SJCRH30 (cell line): ENCODE data around the gene HELLS. TPM values are rescaled to one million over a fixed set of nuclear protein-coding genes. Genes with fewer than 3 reads are reported as not detected.

Experiments
- DNase-seq, 2 experiments: peaks; one replicate each; pipeline ENCODE4 v3.0.0-alpha.2; 2015 to 2020
- H3K27ac ChIP-seq: fragments of 250-450 bp; sonication (Bioruptor Pico); 2 replicates; pipeline ENCODE4 v1.5.1; 2020; ENCODE audit warnings: mild to moderate bottlenecking, moderate library complexity
- H3K27me3 ChIP-seq: fragments of 250-450 bp; sonication (Bioruptor Pico); 2 replicates; pipeline ENCODE4 v1.5.1; 2020; ENCODE audit warnings: mild to moderate bottlenecking, moderate library complexity
- H3K36me3 ChIP-seq: fragments of 250-450 bp; sonication (Bioruptor Pico); 2 replicates; pipeline ENCODE4 v1.5.1; 2020; ENCODE audit warnings: mild to moderate bottlenecking, moderate library complexity
- H3K4me1 ChIP-seq: fragments of 250-450 bp; sonication (Bioruptor Pico); 2 replicates; pipeline ENCODE4 v1.5.1; 2020; ENCODE audit warnings: mild to moderate bottlenecking, moderate library complexity
- H3K4me3 ChIP-seq: fragments of 250-450 bp; sonication (Bioruptor Pico); 2 replicates; pipeline ENCODE4 v1.5.1; 2020; ENCODE audit warnings: mild to moderate bottlenecking, moderate library complexity
- H3K9me3 ChIP-seq: fragments of 250-450 bp; sonication (Bioruptor Pico); replicated peaks from 2 replicates; pipeline ENCODE4 v1.5.1; 2020; ENCODE audit warnings: mild to moderate bottlenecking, moderate library complexity
- total RNA-seq: library from RNA; depleted of rRNA; stranded (reverse); fragments of >200 nt; shearing (Covaris generic); gene quantifications from 2 replicates; pipeline ENCODE4 v1.2.3, GENCODE V29; 2014

The HELLS gene
- total RNA-seq, 1 experiment from 2014 or later = 114 TPM

DNA sequence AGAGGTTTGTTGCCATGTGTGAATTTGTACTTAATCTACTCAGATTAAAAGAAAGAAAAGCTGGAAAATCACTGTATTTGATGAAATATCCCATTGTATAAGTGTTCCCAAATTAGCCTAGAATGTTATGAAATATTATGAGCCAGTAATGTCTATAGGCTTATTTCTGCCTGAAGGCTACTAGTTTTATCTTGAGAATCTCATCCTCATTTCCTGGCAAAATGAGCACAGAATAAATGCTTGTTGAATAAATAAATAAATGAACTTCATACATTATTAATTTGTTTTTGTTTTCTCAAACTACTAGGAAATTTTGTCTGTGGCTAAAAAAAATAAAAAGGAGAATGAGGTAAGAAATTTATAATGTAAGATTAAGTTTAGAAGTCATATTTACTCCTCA lies 25.5 kb downstream of the HELLS start:
- Histone ChIP-seq H3K27ac (no peak overlapping the region), H3K36me3 (peaks cover 29% of the 10 kb centered on the region), H3K9me3 (no peaks in the 10 kb centered on the region), H3K4me1 (no peaks in the 10 kb centered on the region), H3K27me3 (no peaks in the 10 kb centered on the region), H3K4me3 (no peak overlapping the region)
- DNase-seq = no peak

DNA sequence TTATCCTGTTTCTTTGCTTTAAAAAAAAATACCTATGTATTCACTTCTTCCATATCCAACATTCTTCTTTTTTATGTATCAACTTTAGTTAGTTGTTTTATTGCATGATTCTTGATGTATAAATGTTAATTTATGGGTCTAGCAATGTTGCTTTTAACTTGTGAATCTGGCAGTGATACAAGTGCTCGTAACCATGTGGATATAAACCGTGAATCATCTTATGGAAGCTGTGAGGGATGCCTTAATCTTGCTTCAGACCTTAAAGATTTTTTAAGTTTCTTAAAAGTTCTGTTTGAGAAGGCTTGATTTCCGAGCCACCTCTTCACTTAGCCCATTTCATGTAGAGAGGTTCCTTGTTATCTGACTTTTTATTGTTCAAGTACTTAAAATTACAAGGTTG lies 25.9 kb downstream of the HELLS start:
- Histone ChIP-seq H3K4me1 (no peaks in the 10 kb centered on the region), H3K27me3 (no peaks in the 10 kb centered on the region), H3K36me3 (peaks cover 29% of the 10 kb centered on the region), H3K9me3 (no peaks in the 10 kb centered on the region), H3K27ac (no peak overlapping the region), H3K4me3 (no peak overlapping the region)
- DNase-seq = no peak

DNA sequence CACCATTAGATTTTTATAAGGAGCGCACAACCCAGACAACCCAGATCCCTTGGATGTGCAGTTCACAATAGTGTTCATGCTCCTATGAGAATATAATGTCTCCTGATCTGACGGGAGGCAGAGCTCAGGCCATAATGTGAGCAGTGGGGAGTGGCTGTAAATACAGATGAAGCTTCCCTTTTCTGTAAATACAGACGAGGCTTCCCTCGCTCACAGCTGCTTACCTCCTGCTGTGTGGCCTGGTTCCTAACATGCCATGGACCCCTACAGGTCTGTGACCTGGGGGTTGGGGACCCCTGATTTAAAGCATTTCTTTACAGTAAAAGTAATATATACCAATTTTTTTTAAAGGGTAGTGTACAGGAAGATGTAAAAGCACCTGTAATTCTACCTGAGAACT lies 33.2 kb downstream of the HELLS start:
- Histone ChIP-seq H3K27ac (no peak overlapping the region), H3K9me3 (no peaks in the 10 kb centered on the region), H3K36me3 (peaks cover 33% of the 10 kb centered on the region), H3K4me3 (no peak overlapping the region), H3K4me1 (no peaks in the 10 kb centered on the region), H3K27me3 (no peaks in the 10 kb centered on the region)
- no peak for DNase-seq

DNA sequence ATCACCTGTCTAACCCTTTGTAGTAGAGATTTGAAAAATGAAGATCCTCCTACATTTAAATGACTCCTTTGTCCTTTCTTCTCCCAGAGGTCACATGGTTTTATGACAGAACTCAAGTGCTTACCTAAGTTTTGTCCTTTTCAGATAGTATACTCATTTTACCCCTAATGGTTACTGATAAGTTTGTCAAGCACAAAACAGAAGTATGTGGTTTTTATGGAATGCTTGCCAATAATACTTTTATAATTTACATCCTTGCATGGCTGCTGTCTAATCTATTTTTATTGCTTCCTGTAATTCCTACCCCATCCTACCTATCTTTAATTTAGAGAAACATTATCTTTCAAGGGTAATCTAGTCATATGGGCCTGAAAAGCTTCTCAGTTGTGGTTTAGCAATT lies 37.5 kb downstream of the HELLS start:
- Histone ChIP-seq H3K4me3 (no peak overlapping the region), H3K9me3 (no peaks in the 10 kb centered on the region), H3K4me1 (no peaks in the 10 kb centered on the region), H3K36me3 (peaks cover 24% of the 10 kb centered on the region), H3K27ac (no peak overlapping the region), H3K27me3 (no peaks in the 10 kb centered on the region)
- no peak for DNase-seq

DNA sequence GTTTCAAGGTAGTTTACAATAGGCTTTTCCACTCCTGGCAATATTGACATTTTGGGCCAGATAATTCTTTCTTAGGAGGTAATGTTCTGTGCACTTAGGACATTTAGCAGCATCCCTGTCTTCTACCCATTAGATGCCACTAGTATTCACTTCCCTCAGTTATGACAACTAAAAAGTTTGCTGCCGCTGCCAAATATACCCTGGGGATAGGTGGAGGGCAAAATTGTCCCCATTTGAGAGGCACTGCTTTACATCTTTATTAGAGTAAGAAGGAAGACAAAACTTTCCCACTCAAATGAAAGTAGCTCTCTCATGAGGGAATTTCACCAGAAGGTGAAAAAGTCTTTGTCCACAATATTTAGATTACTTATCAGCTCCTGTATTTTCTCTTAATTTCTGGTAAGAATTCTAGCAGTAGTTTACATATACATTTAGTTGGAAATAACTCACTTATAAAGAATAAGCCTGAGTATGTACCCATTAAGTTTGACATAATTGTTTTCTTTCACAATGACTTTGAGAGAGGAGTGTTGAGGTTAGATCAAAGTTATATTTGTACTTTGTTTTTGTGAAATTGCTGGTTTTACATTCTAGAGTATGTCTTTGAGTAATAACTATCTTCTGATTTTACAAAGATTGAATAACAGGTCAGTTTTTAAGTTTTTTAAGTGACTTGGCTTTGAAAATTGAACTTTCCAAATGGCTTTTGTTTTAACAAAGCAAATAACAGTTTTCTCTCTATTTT lies 46.0 kb downstream of the HELLS start:
- DNase-seq = no peak
- peaks cover 38% of the 10 kb centered on the region for H3K36me3 ChIP-seq
- H3K4me1 ChIP-seq = no peaks in the 10 kb centered on the region
- no peaks in the 10 kb centered on the region for H3K9me3 ChIP-seq
- no peak overlapping the region for H3K27ac ChIP-seq
- H3K4me3 ChIP-seq = no peak overlapping the region
- H3K27me3 ChIP-seq = no peaks in the 10 kb centered on the region

DNA sequence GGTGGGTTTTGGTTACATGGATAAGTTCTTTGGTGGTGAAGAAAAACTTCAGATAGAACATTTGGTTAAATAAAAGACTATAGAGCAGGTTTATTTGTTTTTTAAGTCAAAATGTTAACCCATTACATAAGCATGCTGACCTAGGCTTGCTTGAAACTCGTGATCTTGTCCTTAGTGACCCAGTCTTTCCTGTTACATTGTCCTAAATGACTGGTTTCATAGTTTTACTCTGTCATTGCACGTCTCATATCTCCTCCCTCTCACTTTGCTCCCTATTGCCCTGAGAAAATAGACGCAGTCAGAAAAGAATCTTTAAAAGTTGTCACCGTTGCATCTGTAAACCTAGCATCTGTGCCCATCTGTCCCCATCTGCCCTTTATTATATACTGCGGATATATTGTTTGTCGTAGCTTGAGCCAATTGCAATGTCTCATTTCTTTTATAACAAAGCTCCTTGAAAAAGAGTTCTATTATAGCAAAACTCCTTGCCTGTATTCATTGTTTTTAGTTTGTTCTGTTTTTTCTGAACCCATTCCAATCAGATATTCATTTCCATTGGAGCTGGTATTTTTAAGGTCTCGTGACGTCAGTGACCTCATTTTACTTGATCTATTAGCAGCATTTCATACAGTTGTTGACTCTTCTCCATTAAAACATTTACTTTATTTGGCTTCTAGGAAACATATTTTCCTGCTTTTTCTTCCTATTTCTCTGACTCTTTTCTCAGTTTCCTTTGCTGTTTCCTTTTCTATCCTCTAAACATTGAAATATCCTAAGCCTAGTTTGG lies 57.3 kb downstream of the HELLS start:
- Histone ChIP-seq H3K4me1 (no peaks in the 10 kb centered on the region), H3K27me3 (no peaks in the 10 kb centered on the region), H3K4me3 (no peak overlapping the region), H3K36me3 (peaks cover 32% of the 10 kb centered on the region), H3K9me3 (no peaks in the 10 kb centered on the region), H3K27ac (no peak overlapping the region)
- DNase-seq = no peak

DNA sequence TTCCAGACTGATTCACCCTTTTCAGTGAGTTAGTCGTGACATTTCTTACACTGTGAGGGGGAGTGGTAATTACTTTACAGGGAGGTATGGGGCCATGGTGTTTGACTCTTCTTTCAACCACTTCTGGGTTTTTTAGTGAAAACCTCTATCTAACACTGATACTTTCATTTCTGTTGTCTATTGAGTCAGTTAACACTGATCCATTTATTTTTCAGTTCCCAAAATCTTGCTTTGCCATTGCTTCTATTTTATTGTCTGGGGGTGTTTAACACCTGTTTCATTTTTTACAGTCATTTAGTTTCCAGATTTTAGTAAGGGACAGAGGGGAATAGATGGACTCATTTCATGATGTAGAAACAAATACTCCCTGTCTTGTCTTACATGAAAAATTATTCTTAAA lies 61.5 kb downstream of the HELLS start:
- Histone ChIP-seq H3K27ac (no peak overlapping the region), H3K4me3 (no peak overlapping the region), H3K36me3 (peaks cover 17% of the 10 kb centered on the region), H3K4me1 (no peaks in the 10 kb centered on the region), H3K27me3 (no peaks in the 10 kb centered on the region), H3K9me3 (no peaks in the 10 kb centered on the region)
- no peak for DNase-seq

DNA sequence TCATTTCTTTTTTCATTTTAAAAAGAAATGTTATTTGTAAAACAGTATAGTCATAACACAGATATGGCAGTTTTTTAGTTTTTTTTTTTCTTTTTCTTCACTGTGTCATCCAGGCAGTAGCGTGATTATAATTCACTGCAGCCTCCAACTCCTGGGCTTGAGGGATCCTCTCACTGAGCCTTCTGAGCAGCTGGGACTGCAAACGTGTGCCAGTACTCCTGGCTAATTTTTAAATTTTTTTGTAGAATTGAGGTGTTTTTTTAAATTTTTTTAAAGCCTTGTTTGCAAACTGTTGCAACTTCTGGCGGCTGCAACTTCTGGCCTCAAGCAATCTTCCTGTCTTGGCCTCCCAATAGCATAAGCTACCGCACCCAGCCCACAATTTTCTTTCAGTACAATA lies 63.0 kb downstream of the HELLS start:
- Histone ChIP-seq H3K27ac (no peak overlapping the region), H3K4me1 (no peaks in the 10 kb centered on the region), H3K4me3 (no peak overlapping the region), H3K36me3 (peaks cover 14% of the 10 kb centered on the region), H3K27me3 (no peaks in the 10 kb centered on the region), H3K9me3 (no peaks in the 10 kb centered on the region)
- no peak for DNase-seq

DNA sequence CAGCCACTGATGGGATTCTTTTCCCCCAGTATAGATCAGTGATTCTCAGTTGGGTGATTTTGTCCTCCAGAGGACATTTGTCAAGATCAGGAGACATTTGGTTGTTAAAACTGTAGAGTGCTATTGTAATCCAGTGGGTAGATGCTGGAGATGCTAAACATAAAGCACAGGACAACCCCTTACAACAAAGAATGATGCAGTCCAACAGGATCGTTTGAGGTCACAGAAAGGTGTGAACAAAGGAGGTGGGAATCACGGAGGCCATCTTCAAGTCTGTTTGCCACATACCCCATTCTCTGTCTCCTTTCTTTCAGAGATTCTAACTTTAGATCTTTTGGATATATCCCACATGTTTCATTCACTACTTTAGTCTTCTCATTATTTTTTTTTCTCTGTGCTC lies 69.0 kb downstream of the HELLS start:
- no peak overlapping the region for H3K27ac ChIP-seq
- no peaks in the 10 kb centered on the region for H3K27me3 ChIP-seq
- H3K36me3 ChIP-seq = peaks cover 9% of the 10 kb centered on the region
- H3K4me3 ChIP-seq = no peak overlapping the region
- no peaks in the 10 kb centered on the region for H3K9me3 ChIP-seq
- DNase-seq = no peak
- peaks cover 2% of the 10 kb centered on the region; the same call in 1 of the 2 replicates for H3K4me1 ChIP-seq

DNA sequence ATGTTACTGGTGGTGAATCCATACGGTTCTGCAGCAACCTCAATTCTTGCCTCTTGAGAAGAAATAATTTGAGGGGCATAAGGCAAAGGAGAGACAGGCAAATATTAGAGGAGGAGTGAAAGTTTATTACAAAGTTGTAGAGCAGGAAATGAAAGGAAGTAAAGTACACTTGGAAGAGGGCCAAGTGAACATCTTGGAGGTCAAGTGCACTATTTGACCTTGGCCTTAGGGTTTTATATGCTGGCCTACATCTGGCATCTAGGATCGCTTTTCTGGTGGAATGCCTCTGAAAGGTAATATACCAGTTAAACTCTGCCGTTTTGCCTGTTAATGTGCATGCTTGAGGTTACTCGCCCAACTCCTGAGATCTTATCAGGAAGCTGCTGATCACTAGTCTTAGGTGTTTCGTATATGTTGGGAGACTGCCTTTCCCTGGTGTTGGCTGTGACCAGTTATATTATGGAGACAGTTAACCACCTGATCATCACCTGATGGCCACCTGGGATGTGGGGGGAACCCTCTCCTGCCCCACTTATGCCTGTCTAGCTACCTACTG lies 71.9 kb downstream of the HELLS start:
- H3K27ac ChIP-seq = no peak overlapping the region
- no peaks in the 10 kb centered on the region for H3K36me3 ChIP-seq
- no peaks in the 10 kb centered on the region for H3K9me3 ChIP-seq

DNA sequence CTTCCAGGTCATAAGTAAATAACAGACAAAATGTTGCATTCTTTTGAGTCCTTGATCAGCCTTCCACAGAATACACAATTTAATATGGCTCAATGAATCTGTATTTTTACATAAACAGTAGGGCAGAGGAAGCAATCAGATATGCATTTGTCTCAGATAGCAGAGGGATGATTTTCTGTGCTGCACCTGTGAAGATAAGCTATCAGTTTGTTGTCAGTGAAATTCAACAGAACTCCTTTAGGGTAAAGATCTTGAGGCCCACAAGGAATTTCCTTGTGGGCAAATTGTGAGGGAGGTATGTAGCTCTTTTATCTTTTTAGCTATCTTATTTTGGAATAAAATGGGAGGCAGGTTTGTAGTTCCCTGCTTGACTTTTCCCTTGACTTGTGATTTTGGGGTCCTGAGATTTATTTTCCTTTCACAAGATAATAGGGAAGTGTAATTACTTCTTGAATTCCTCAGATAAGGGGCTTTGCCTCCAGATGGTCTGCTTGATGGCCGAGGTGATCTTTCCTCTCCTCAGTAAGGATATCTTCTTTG lies 77.1 kb downstream of the HELLS start:
- peaks cover 3% of the 10 kb centered on the region; the same call in 1 of the 2 replicates for H3K4me1 ChIP-seq
- no peaks in the 10 kb centered on the region for H3K27me3 ChIP-seq
- no peaks in the 10 kb centered on the region for H3K36me3 ChIP-seq
- H3K4me3 ChIP-seq = no peak overlapping the region
- no peak overlapping the region for H3K27ac ChIP-seq
- no peaks in the 10 kb centered on the region for H3K9me3 ChIP-seq
- DNase-seq = no peak

More for the DNA sequence above, 71.9 kb downstream of the HELLS start:
- Histone ChIP-seq H3K4me3 (no peak overlapping the region), H3K4me1 (peaks cover 2% of the 10 kb centered on the region; the same call in 1 of the 2 replicates), H3K27me3 (no peaks in the 10 kb centered on the region)
- DNase-seq = peak in 1 of 2 experiments; percentile 9

DNA sequence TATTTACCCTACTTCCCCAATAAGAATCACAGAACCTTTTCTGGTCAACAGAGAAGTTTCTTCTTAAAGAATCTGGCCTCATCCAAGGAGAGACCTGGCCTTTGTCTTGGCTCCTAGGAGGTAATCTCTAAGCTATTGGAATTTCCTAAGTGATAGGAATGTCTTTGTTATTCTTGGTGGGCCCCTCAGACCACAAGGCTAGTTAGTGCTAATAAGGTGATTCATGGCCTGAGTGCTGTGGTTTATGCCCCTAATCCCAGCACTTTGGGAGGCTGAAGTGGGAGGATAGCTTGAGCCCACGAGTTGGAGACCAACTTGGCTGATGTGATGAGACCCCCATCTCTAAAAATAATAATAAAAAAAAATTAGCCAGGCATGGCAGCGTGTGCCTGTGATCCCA lies 78.0 kb downstream of the HELLS start:
- Histone ChIP-seq H3K9me3 (no peaks in the 10 kb centered on the region), H3K4me1 (peaks cover 3% of the 10 kb centered on the region; the same call in 1 of the 2 replicates), H3K27ac (no peak overlapping the region), H3K36me3 (no peaks in the 10 kb centered on the region), H3K27me3 (no peaks in the 10 kb centered on the region), H3K4me3 (no peak overlapping the region)
- DNase-seq = peak in 1 of 2 experiments; percentile 10

DNA sequence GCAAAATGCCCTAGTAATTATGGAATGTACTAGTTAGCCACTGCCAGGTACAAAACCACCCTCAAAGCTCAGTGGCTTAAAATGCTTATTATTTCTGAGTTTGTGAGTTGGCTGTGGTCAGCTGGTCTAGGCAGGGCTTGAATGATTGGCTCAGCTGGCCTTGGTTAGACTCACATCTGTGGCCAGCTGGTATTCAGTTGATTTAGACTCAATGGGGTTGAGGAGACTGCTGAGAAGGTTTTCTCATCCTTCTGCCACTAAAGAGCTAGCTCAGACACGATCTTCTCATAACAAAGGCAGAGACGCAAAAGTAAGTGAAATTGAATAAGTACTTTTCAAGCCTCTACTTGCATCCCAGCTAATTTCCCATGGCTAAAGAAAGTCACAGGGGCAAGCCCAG lies 80.9 kb downstream of the HELLS start:
- peak; percentile 53 to 65 for DNase-seq
- Histone ChIP-seq H3K9me3 (no peaks in the 10 kb centered on the region), H3K4me1 (peaks cover 3% of the 10 kb centered on the region; the same call in 1 of the 2 replicates), H3K27ac (no peak overlapping the region), H3K36me3 (no peaks in the 10 kb centered on the region), H3K4me3 (no peak overlapping the region), H3K27me3 (no peaks in the 10 kb centered on the region)

DNA sequence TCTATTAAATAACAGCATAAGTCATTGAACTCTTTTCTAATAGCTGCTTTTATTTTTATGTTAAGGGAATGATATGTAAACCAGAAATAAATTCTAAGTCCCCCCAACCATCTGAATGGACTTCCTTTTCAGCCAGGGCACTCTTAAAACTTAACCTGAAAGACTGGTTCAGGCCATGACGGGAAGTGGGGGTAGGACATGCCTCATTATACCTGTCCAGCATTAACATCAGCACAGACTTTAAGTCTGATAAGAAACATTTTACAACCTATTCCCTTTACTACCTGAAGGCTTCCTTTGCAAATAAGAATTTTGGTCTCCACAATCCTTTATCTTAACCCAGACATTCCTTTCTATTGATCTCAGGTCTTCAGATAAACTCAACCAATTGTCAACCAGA lies 81.9 kb downstream of the HELLS start:
- Histone ChIP-seq H3K27ac (no peak overlapping the region), H3K27me3 (no peaks in the 10 kb centered on the region), H3K9me3 (no peaks in the 10 kb centered on the region), H3K36me3 (no peaks in the 10 kb centered on the region), H3K4me1 (peaks cover 3% of the 10 kb centered on the region; the same call in 1 of the 2 replicates), H3K4me3 (no peak overlapping the region)
- DNase-seq = no peak
